ENCODE measurements around the gene PTPRZ1. TPM values are rescaled to one million over a fixed set of nuclear protein-coding genes. Genes with fewer than 3 reads are reported as not detected.

Gene PTPRZ1
- total RNA-seq, 1 donor from 2014 or later, result not detected

DNA sequence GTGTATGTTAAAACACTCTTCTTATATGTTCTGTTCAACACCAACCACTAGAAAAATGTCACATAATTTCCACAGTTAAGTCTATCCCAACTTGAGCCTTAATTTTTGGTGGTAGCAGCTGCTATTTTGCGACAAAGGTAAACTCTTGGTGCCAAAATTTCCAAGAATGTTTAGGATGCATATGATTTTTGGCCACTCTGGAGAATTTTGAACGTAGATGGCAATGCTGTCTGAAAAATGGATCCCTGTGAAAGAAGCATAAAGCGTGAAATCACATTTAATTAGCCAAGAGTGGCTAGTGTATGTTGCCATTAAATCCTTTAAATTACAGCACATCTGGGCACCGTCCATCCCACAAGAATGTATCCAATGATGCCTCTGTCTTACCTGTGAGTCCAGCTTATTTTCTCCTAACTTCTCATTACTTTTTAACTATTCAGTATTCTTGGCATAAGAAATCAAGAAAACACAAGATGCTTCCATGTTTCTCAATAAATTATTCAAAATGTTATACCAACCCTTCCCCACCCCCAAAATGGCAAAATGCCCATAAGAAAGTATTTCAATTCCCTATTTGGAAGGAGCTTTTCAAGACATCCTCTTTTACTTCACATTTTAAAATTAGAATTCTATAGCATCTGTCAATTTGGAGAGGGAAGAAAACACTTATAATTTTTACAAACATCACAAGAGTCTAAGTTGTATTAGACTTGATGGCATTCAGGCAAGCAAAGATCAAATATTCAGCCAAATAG, 12.4 kb downstream of the PTPRZ1 start:
- H3K4me3 ChIP-seq (ENCODE audit: low read depth, low read length), result no peak overlapping the region
- no peak for DNase-seq (ENCODE audit: low read depth)
- TF ChIP-seq, protein P1, sequence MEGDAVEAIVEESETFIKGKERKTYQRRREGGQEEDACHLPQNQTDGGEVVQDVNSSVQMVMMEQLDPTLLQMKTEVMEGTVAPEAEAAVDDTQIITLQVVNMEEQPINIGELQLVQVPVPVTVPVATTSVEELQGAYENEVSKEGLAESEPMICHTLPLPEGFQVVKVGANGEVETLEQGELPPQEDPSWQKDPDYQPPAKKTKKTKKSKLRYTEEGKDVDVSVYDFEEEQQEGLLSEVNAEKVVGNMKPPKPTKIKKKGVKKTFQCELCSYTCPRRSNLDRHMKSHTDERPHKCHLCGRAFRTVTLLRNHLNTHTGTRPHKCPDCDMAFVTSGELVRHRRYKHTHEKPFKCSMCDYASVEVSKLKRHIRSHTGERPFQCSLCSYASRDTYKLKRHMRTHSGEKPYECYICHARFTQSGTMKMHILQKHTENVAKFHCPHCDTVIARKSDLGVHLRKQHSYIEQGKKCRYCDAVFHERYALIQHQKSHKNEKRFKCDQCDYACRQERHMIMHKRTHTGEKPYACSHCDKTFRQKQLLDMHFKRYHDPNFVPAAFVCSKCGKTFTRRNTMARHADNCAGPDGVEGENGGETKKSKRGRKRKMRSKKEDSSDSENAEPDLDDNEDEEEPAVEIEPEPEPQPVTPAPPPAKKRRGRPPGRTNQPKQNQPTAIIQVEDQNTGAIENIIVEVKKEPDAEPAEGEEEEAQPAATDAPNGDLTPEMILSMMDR (conservative IDR thresholded peaks at IDR 0.05; ENCODE audit: low read depth, low read length), result no peak

DNA sequence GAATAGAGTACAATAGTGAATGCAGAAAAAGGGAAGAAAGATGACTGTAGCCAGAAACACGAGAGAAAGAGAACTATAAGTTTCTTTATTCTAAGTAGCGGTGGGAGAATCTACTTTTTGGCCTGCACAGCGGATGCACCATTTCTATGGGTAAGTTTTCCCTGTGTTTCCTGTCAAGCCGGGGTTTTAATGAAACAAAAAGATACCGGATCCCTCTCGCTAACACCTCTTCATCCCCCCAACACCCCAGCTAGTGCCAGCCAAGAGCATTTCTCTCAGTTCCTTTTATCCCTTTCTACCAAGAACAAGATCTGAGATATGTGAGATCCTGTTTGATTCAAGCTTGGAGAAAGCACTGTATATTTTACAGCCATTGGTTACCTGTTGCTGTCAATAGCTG, 14.7 kb downstream of the PTPRZ1 start:
- H3K4me3 ChIP-seq (ENCODE audit: low read depth, low read length), result no peak overlapping the region
- TF ChIP-seq, protein P1 (conservative IDR thresholded peaks at IDR 0.05; ENCODE audit: low read depth, low read length), result no peak
- no peak for DNase-seq (ENCODE audit: low read depth)

DNA sequence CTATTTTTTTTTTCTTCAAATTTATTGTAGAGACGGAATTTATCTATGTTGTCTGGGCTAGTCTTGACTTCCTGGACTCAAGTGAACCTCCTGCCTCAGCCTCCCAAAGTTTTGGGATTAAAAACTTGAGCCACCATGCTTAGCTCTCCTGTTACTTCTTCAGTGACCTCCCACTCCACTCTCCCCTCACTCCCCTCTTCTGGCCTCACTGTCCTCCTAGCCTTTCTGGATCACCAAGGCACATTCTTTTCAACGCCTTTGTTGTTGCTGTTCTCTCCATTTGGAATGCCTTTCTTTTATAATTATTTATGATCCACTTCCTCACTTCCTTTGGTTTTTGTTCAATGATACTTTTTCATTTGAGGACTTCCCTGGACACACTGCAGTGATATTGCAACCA, 17.9 kb downstream of the PTPRZ1 start:
- DNase-seq (ENCODE audit: low read depth), result no peak
- H3K4me3 ChIP-seq (ENCODE audit: low read depth, low read length), result no peak overlapping the region
- TF ChIP-seq, protein P1 (conservative IDR thresholded peaks at IDR 0.05; ENCODE audit: low read depth, low read length), result no peak

DNA sequence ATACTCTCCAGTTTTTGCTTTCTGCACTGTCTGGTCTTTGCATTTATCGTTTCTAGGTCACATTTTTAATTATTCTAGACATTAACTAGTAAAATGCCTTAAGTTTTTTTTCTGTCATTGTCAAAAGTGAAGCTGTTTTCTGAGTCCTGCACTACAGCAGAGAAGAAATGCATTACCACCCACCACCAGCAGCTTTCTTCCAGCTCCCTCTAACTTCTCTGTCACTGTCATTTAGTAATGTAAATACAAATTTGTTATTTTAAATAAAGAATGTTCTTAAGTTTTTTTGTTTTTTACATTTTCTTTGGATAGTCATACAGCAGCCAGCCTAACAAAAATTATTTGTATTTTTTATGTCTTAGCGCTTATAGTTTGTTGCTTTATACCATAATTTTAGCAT, 18.8 kb downstream of the PTPRZ1 start:
- TF ChIP-seq, protein P1 (conservative IDR thresholded peaks at IDR 0.05; ENCODE audit: low read depth, low read length), result no peak
- DNase-seq (ENCODE audit: low read depth), result no peak
- H3K4me3 ChIP-seq (ENCODE audit: low read depth, low read length), result no peak overlapping the region

DNA sequence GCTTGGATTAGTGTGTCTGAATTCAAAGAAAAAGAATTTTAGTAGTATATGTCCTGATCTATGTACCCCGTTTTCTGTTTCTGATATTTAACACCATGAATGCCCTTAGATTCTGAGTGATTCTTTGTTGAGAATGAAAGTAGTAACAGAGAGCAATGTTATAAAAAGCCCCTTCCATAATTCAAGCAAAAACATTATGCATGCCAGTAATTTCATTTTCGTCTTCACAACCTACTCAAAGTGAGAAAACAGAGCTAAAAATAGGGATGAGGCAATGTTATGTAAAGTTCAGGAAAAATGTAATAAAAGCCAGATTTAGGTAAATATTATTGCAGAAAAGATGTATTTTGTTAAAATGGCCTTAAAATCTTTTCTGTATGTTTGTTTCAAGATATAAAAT, 28.1 kb downstream of the PTPRZ1 start:
- TF ChIP-seq, protein P1 (conservative IDR thresholded peaks at IDR 0.05; ENCODE audit: low read depth, low read length), result no peak

DNA sequence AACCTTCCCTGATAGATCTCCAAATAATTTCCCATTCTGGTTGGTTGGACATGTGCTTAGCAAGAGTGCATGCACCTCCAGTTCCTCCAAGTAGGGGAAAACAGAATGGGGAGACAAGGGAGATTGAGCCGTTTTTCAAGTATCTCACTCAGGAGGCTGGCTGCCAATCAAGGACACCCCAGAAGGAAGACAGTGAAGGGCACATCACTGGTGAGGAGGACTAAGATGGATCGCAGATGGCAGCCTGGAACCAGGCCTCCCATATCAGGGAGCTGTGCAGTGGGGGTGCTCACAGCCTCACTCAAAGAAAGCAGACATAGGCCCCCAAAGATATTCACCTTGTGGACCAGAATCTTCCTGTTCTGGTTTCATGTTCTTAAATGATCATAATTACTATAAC, 31.2 kb downstream of the PTPRZ1 start:
- TF ChIP-seq, protein P1 (conservative IDR thresholded peaks at IDR 0.05; ENCODE audit: low read depth, low read length), result no peak
- no peak for DNase-seq (ENCODE audit: low read depth)
- H3K4me3 ChIP-seq (ENCODE audit: low read depth, low read length), result no peak overlapping the region

More for the DNA sequence above, 28.1 kb downstream of the PTPRZ1 start:
- DNase-seq (ENCODE audit: low read depth), result no peak
- no peak overlapping the region for H3K4me3 ChIP-seq (ENCODE audit: low read depth, low read length)

DNA sequence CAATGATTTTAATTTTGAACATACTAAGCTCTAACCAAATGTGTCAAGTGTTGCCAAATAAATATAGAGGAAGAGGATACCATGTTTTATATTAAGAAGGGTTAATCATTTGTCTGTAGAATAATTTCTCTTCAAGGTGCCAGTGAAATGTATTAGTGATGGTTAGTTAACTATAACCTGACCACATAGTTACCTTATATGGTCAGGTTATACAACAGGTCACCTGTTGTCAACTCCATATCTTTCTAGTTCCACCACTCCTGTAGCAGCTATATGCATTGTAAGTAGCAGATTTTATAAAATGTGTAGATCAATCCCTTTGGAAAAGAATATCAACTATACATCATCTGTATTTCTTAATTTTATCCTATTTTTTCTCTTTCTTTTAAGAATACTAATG, 35.1 kb downstream of the PTPRZ1 start:
- no peak for DNase-seq (ENCODE audit: low read depth)

More for the DNA sequence above, 35.1 kb downstream of the PTPRZ1 start:
- H3K4me3 ChIP-seq (ENCODE audit: low read depth, low read length), result no peak overlapping the region
- TF ChIP-seq, protein P1 (conservative IDR thresholded peaks at IDR 0.05; ENCODE audit: low read depth, low read length), result no peak

Data from epithelial cell of proximal tubule (primary cell).